22Rv1 (cell line): ENCODE results near the gene TRIOBP.

Experiments
- ZFX ChIP-seq: fragments of 450-650 bp; IDR thresholded peaks from 2 replicates; pipeline ENCODE4 v1.6.1; 2017; ENCODE audit warnings: antibody characterized with exemption, borderline replicate concordance
- TF ChIP-seq, protein P1 (sequence below): fragments of 450-650 bp; IDR thresholded peaks from 2 replicates; pipeline ENCODE4 v1.5.1; 2017; ENCODE audit warnings: mild to moderate bottlenecking

DNA sequence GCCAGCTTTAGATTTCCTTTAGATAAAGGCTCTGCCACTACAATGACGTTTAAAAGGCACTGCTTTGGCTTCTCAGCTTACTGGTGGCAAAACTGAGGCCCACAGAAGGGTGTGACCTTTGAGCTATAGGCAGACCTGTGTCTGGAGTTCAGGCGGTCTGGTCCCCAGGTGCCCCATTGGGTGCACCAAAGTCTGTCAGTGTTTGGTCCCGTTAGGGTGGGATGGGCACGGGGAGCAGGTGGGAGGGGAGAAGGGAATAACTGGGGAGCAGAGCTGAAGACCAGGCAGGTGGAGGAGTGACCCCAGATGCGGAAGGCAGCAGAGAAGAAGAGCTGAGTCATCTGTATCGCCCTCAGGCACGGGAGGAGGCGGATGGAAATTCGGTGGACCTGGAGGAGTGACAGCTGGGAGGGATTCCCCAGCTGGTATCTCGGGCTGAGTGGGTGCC, 65.6 kb downstream of the TRIOBP start:
- TF ChIP-seq, protein P1, sequence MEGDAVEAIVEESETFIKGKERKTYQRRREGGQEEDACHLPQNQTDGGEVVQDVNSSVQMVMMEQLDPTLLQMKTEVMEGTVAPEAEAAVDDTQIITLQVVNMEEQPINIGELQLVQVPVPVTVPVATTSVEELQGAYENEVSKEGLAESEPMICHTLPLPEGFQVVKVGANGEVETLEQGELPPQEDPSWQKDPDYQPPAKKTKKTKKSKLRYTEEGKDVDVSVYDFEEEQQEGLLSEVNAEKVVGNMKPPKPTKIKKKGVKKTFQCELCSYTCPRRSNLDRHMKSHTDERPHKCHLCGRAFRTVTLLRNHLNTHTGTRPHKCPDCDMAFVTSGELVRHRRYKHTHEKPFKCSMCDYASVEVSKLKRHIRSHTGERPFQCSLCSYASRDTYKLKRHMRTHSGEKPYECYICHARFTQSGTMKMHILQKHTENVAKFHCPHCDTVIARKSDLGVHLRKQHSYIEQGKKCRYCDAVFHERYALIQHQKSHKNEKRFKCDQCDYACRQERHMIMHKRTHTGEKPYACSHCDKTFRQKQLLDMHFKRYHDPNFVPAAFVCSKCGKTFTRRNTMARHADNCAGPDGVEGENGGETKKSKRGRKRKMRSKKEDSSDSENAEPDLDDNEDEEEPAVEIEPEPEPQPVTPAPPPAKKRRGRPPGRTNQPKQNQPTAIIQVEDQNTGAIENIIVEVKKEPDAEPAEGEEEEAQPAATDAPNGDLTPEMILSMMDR = no peak
- no peak for TF ChIP-seq ZFX
